Transverse colon (tissue), 4 donors: ENCODE data around the gene TNFRSF19. TPM values are rescaled to one million over a fixed set of nuclear protein-coding genes. Genes with fewer than 3 reads are reported as not detected.
"Not testable (repeated sequence)": the region's sequence is repeated elsewhere in the genome, so short reads cannot be mapped to it uniquely, and the experiment has no call there.

Source experiments
- DNase-seq: peaks from one replicate; pipeline ENCODE4 v3.0.0-alpha.2; 2019
- H3K27ac ChIP-seq, 4 donors: fragments of 200-600 bp; sonication (generic); 2 replicates each; pipeline ENCODE4 v1.5.1; 2016 to 2018; ENCODE audit warnings: inconsistent platforms in 4 of 4
- H3K27me3 ChIP-seq: fragments of 200-600 bp; sonication (generic); 2 replicates; pipeline ENCODE4 v1.5.1; 2017; ENCODE audit warnings: inconsistent platforms
- H3K36me3 ChIP-seq, 4 donors: fragments of 200-600 bp; sonication (generic); 2 replicates each; pipeline ENCODE4 v1.5.1; 2017 to 2019; ENCODE audit warnings: inconsistent platforms in 4 of 4
- H3K4me1 ChIP-seq, 4 donors: fragments of 200-600 bp; sonication (generic); 2 replicates each; pipeline ENCODE4 v1.5.1; 2017 to 2020; ENCODE audit warnings: inconsistent platforms in 4 of 4
- H3K4me3 ChIP-seq, 4 donors: fragments of 200-600 bp; sonication (generic); 1 replicate in 1 of 4; 2 replicates in 3 of 4; pipeline versions ENCODE4 v1.5.1 to v1.6.1; 2017 to 2019; ENCODE audit warnings: inconsistent platforms in 4 of 4
- H3K9me3 ChIP-seq, 2 donors: fragments of 200-600 bp; sonication (generic); 2 replicates each; pipeline ENCODE4 v1.5.1; 2017 to 2019; ENCODE audit warnings: inconsistent platforms in 2 of 2
- EP300 ChIP-seq: sonication (generic); formaldehyde crosslinking; IDR thresholded peaks from one replicate; pipeline ENCODE4 v1.6.1; 2017; ENCODE audit warnings: antibody characterized with exemption, low read depth
- POLR2A ChIP-seq: fragments of 450-650 bp; IDR thresholded peaks from one replicate; pipeline ENCODE4 v1.6.1; 2016; ENCODE audit warnings: antibody characterized with exemption, mild to moderate bottlenecking, moderate library complexity
- POLR2AphosphoS5 ChIP-seq, 3 donors: sonication (generic); formaldehyde crosslinking; IDR thresholded peaks; one replicate each; pipeline ENCODE4 v1.6.1; 2016; ENCODE audit warnings: antibody characterized with exemption in 3 of 3
- WGBS, 2 donors: methylation state at CpG; one replicate each; pipeline ENCODE4 v1.1.5; 2018; ENCODE audit warnings: low coverage in 1 of 2; 5-methylcytosine and 5-hydroxymethylcytosine counted together
- in situ Hi-C, 4 donors: fragments of 200-750 bp; cut with MboI; loops; one replicate each; pipeline versions ENCODE4 v1.15.0 to v1.15.1; 2017; ENCODE audit warnings: low sequenced_read_pairs in 3 of 4, low pct_ligation_motif_present in 1 of 4, low pct_unique_long_range_greater_than_20kb in 1 of 4
- intact Hi-C: fragments of 100-400 bp; cut with DNase I; formaldehyde crosslinking; loops from one replicate; pipeline ENCODE4 v1.15.1; 2023; ENCODE audit warnings: low total_unique reads
- total RNA-seq, 4 donors: library from RNA; depleted of rRNA; stranded (reverse); fragments of >200 nt; gene quantifications; one replicate each; pipeline ENCODE4 v1.1.0, GENCODE V29; 2016
- TF ChIP-seq, protein P1 (sequence below), 5 experiments: fragments of 200-600 bp in 3 of 5; fragments of 450-650 bp in 2 of 5; sonication (generic) in 3 of 5; IDR thresholded peaks; 1 replicate in 2 of 5; 2 replicates in 3 of 5; pipeline ENCODE4 v1.5.1; 2016 to 2017; ENCODE audit warnings: antibody characterized with exemption in 5 of 5, inconsistent platforms in 3 of 5, mild to moderate bottlenecking in 2 of 5, moderate library complexity in 1 of 5

TNFRSF19 gene
- total RNA-seq, 4 donors from 2014 or later = 0.80 to 1.3 (median 0.96) TPM; not detected in 1

DNA sequence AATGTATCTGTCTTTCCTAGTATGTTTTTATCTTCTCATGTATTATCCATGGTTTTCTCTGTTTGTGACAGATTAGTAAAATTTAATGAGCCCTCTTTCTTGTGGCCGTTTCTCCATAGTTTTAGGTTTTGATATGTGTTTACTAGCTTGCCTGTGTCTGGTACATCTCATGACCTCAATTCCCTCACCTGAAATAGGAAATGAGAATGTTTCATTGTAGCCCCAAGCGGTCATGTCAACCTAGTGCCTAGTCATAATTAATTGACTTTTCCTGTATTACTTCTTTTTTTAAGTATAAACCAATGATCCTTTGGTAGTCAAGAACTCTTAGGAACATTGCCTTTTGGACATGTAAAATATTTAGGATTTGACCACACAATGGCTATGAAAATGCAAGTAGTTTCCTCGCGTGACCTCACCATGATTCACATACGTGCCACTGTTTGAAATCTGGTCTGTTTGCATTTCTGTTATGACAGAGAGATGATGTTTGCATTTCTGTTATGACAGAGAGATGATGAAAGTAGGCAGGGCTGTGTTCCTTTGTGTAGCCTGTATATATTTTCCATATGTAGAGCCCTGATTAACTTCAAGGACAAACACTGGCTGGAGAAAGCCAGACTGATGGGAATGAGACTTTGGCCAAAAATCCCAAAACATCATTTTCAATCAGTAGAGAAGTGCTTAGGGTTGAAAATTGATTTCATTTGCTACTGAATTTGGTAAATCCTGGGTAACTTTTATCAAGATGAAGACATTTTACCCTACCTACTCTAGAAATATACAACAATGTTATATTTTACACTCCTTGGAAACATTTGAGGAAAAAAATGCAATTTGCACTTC is 104.8 kb downstream of the TNFRSF19 start:
- Histone ChIP-seq H3K4me3 (no peak overlapping the region), H3K36me3 (no peaks in the 10 kb centered on the region), H3K27me3 (no peaks in the 10 kb centered on the region), H3K9me3 (no peaks in the 10 kb centered on the region), H3K27ac (no peak overlapping the region), H3K4me1 (no peaks in the 10 kb centered on the region)
- TF ChIP-seq, protein P1, sequence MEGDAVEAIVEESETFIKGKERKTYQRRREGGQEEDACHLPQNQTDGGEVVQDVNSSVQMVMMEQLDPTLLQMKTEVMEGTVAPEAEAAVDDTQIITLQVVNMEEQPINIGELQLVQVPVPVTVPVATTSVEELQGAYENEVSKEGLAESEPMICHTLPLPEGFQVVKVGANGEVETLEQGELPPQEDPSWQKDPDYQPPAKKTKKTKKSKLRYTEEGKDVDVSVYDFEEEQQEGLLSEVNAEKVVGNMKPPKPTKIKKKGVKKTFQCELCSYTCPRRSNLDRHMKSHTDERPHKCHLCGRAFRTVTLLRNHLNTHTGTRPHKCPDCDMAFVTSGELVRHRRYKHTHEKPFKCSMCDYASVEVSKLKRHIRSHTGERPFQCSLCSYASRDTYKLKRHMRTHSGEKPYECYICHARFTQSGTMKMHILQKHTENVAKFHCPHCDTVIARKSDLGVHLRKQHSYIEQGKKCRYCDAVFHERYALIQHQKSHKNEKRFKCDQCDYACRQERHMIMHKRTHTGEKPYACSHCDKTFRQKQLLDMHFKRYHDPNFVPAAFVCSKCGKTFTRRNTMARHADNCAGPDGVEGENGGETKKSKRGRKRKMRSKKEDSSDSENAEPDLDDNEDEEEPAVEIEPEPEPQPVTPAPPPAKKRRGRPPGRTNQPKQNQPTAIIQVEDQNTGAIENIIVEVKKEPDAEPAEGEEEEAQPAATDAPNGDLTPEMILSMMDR (IDR thresholded peaks at IDR 0.05) = no peak
- no peak for TF ChIP-seq POLR2A
- TF ChIP-seq EP300 = no peak
- no peak for TF ChIP-seq POLR2AphosphoS5 (IDR thresholded peaks at IDR 0.05)
- intact Hi-C loops (no loop called here), in situ Hi-C loops (no loop called here)
- whole genome bisulfite sequencing, 2 donors = 52 to 72% methylated on average over 5 of the region's 5 CpGs
- no peak for DNase-seq

DNA sequence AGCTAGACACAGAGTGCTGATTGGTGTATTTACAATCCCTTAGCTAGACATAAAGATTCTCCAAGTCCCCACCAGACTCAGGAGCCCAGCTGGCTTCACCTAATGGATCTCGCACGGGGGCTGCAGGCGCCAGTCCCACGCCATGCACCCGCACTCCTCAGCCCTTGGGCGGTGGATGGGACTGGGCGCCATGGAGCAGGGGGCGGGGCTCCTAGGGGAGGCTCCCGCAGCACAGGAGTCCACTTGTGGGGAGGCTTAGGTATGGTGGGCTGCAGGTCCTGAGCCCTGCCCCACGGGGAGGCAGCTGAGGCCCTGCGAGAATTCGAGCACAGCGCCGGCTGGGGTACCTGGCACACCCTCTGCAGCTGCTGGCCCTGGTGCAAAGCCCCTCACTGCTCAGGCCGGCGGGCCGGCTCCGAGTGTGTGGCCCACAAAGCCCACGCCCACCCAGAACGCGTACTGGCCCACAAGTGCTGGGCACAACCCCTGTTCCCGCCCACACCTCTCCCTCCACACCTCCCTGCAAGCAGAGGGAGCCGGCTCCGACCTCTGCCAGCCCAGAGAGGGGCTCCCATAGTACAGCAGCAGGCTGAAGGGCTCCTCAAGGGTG is 107.6 kb downstream of the TNFRSF19 start:
- H3K4me3 ChIP-seq, H3K27me3 ChIP-seq, H3K27ac ChIP-seq, in situ Hi-C loops, DNase-seq, intact Hi-C loops, H3K9me3 ChIP-seq, H3K36me3 ChIP-seq, H3K4me1 ChIP-seq: not testable (repeated sequence)
- WGBS, 2 donors = 92% methylated on average over 23 of the region's 24 CpGs; no CpG with 5 or more reads in 1 of the 2 donors

DNA sequence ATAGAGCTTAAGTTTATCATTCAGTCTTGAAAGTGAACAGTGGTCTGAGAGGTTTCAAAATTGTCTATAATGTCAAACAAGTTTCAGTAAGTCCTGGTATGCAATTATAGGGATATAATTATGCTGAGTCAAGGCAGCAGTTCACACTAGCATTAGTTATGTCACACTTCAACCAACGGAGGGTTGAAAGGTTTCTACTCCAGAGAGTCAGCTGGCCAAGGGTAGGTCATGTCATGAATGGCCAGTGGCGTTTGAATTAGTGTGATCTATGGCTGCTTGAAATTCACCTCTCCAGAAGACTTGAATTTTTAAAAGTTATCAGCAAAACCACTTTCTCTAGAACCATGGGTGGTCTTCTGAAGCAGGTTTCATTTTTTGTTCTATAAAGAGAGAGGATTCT is 108.6 kb downstream of the TNFRSF19 start:
- intact Hi-C loops = no loop called here
- Histone ChIP-seq H3K36me3 (no peaks in the 10 kb centered on the region), H3K4me3 (no peak overlapping the region), H3K4me1 (no peaks in the 10 kb centered on the region), H3K9me3 (no peaks in the 10 kb centered on the region), H3K27me3 (no peaks in the 10 kb centered on the region), H3K27ac (no peak overlapping the region)
- TF ChIP-seq POLR2A = no peak
- no peak for TF ChIP-seq EP300
- no peak for TF ChIP-seq POLR2AphosphoS5 (IDR thresholded peaks at IDR 0.05)
- TF ChIP-seq, protein P1 (IDR thresholded peaks at IDR 0.05) = no peak
- in situ Hi-C loops = no loop called here
- WGBS, 2 donors = 53% methylated on average over 2 of the region's 2 CpGs; no CpG with 5 or more reads in 1 of the 2 donors
- no peak for DNase-seq

DNA sequence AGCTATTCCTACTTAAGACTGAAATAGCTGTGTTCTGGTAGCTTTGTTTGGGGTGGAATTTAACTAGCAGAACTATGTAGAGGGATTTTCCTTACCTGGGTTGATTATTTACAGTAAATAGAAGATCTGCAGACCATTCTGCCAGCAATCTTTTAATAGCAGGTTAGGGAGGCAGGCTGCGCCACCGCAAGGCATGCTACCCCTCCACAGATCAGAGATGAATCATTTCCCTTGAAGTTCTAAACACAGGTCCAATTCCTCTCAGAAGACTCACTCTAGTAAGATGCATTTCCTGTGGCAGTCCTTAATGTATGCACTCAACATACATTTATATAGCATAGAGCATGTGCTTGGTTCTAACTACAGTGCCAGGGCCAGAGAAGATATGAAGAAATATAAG is 109.0 kb downstream of the TNFRSF19 start:
- in situ Hi-C loops (no loop called here), intact Hi-C loops (no loop called here)
- DNase-seq = no peak
- Histone ChIP-seq H3K4me3 (no peak overlapping the region), H3K27ac (no peak overlapping the region), H3K36me3 (no peaks in the 10 kb centered on the region), H3K9me3 (peaks cover 0 to under 1% of the 10 kb centered on the region in 2 donors), H3K4me1 (no peaks in the 10 kb centered on the region), H3K27me3 (no peaks in the 10 kb centered on the region)
- TF ChIP-seq, protein P1 (IDR thresholded peaks at IDR 0.05) = no peak
- no peak for TF ChIP-seq POLR2A
- TF ChIP-seq POLR2AphosphoS5 (IDR thresholded peaks at IDR 0.05) = no peak
- no peak for TF ChIP-seq EP300
- WGBS, 2 donors = 95% methylated on average over 2 of the region's 2 CpGs; no CpG with 5 or more reads in 1 of the 2 donors
